DMS114 treated with DMSO at 0.1 percent for 48 hours (cell line): ENCODE measurements around the gene PLEKHA1.

Experiments used
- DNase-seq: peaks from one replicate; lab custom pipeline; 2025; ENCODE audit not compliant: unreplicated experiment; lab: John Stamatoyannopoulos, UW

Gene PLEKHA1

DNA sequence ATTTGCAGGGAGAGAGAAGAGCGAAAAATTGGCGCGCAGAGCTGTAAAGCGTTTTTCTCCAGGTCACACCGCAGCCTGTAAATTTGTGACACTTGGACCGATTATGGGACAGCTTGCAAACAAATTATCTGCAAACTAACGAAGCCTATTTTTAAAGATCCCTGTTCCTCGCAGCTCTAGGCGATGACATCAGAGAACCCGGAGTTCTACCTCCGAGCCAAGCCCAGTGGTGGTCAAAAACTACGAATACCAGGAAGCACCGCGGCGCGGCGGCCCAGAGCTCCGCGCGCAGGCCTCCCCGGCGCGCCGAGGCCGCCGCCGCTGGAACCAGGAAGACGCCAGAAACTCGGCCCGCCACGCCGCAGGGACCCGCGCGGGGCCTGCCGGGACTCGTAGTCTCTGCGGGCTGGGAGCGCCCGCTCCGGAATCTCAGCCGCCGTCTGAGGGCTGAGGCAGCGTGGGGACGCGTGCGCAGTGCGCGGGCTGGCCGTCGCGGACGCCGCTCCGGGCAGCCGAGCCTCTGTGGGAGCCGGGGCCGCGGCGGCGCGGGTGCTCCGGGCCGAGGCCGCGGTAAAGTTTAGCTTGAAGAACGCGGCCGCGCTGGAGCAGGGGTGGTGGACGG is at the start of gene PLEKHA1:
PLEKHA1 (plus strand) TSS at position 472 of the 622 bp plus-strand sequence. CDS start 18,493 bp downstream, outside the sequence.
- DNase-seq: peak; percentile 93

DNA sequence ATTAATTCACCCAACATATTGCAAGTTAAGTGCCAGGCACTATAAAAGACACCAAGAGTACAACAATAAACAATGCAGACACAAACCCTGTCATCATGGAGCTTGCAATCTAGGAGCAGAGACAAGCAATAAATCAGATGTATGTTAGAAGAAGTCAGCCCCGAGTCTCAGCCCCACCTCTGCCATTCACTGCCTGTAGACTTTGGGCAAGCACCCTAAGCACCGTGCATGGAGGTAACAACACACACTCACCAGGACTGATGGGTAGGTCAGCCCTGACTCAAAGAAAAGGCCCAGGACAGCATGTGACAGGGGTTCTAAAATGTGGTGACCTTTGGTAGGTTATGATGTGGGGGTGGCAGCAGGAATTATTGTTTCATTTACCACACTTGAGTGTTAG is 49.3 kb upstream of the PLEKHA1 start:
- no peak for DNase-seq

DNA sequence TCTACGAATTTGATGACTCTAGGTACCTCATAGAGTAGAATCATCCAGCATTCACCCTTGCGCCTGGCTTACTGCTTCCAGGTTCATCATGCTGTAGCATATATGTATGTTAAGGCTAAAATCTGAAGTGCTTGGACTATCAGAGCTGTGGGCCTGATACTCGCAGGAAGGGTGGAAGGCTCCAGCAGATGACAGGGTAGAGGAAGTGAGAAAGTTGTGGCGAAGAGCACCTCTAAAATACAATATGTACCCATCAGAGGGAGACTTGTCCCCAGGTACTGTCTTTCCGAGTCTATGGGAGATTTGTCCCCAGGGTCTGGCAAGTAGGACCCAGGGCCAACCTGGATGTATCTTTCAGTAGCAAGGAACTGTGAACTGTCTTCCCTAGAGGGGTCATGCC is 48.1 kb upstream of the PLEKHA1 start:
- no peak for DNase-seq

DNA sequence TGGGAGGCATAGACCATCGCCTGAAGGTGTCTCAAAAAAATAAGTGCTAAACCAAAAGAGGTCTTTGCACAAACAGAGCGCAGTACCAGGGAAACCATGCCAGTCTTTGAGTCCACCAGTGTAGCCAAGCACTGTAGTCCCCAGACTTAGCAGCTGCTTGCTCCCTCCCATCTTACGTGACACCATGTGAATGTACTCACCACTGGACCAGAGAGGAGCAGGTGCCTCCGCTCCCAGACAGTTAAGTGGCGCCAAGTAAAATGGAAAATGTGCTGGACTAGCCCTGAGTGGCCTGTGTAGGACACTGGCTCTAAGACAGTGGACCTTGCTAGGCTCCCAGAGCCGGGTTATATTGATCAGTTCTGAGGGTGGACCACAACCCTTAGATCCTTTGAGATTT is 47.7 kb upstream of the PLEKHA1 start:
- no peak for DNase-seq

DNA sequence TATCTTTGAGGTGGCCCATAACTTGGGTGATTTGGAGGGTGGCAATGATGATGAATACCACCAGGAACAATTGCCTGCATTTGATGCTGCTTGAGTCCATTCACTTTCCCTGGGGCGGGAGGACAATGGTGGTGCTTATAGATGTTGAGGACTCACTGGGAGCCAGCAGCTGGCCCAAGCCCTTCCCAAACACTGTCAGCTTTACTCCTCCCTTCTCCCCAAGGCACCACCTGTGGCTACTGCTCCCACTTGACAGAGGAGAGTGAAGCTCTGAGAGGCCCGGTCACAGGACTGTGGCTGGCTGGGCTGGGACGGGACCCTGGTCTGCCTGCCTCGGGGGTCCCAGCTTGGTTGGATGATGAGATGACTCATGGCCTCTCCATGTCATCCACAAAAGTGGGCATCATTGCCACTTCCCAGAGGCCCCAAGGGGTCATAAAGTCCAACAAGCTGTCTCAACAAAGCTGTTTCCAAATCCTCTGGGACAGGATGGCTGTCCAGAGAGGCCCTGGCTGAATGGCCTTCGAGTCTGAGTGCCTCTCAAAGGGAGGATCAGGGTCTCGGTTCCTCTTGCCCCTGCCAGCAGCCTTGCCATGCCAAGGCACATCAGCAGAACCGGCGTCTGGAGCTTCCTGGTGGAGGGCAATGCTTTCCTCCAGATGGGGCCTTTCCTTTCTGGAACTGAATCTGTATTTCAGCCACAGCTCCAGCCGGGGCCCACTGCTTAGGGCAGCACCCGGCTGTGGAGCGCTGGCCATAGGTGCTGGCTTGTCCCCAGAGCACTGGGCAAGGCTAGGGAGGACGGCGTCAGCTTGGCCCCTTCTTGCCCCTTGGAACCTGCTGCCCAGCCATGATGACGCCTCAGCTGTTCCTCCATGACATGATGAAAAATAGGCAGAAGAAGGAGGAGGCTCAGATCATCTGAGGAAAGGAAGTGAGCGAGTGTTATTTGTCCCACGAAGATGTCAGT is 47.0 kb upstream of the PLEKHA1 start:
- DNase-seq: no peak

DNA sequence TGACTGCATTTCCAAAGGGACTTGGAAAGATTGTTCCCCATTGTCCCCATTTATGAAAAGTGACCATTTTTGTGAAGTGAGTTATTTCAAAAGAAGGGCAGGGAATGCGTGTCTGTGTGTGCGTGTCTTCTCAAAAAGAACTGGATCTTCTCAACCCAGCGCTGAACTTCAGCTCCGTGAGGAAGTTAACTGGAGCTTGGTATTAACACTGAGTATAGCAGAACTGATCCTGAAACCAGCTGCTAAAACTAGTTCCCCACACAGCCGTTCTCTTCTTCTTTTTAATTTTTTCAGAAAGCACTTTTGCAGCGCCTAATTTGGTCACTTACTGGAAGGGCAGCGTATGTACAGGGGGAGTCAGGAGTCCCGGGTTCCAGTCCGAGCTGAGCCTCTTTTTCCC is 45.8 kb upstream of the PLEKHA1 start:
- DNase-seq: no peak

DNA sequence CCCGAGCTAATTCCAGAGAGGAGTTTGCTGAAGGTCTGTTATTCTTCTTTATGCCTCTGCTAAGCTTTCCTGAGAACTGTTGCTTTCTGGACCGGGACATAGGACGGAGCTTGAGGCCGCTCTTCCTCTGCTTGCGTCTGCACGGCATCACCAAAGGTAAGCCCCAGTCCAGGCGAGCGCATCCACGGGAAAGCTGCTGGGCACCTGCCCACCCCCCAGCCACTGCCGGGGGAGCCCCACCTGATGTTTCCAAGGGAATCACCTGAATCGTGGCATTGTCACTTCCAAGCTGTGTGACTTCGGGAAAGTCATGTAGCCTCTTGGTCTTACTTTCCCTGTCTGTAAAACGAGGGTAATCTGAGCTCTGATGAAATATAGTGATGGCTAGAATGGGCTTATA is 45.1 kb upstream of the PLEKHA1 start:
- DNase-seq: no peak

DNA sequence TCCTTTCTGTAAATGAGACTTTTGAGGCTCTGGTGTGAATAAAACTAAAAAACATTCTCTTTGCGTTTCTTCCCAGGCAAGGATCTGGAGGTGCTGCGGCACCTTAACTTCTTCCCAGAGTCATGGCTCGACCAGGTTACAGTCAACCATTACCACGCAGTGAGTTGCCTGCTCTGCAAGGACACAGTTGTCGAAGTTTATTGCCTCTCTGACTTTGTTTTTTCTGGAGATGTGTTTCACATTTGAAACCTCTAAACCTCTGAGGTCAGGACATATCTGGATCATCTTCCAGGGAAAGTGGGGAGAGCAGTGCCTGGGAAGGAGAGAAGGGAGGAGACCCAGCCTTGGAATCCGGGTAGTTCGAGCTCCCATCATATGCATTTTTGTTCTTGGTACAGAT is 43.4 kb upstream of the PLEKHA1 start:
- DNase-seq: no peak

DNA sequence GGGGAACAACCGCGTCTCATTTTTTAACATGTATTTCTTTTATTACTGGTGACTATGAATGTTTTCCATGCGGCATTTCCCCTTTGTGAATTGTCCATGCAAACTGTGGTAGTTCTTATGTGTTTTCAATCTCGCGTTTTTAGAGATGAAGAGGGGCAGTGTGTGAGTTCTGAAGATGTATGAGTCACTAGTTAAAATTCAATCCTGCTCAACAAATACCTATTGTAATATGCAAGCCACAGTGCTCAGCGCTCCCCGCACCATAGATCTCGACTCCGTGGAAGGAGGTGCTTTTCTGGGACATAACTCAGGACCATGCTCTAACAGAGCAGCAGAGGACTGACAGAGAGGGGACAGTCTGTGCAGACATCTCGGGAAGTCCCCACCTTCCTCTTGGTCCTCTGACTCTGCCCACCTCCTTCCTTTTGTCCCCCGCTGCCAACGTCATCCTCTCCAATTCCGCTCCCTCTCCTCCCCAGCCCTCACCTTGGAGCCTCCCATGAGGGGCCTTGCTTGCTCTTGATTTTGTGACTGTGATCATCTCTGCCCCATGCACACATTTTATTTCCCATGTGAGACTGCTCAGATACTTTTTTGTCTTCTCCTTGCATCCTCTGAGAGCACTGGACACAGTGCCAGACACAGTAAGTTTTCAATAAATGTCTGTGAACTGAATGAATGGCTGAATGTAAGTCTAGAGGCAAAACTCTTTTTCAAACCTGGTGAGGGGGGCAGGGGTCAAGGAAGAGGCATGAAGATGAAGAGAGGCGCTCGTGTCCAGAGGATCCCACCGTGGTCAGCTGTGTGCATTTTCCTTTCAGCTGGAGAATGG is 42.7 kb upstream of the PLEKHA1 start:
- no peak for DNase-seq

DNA sequence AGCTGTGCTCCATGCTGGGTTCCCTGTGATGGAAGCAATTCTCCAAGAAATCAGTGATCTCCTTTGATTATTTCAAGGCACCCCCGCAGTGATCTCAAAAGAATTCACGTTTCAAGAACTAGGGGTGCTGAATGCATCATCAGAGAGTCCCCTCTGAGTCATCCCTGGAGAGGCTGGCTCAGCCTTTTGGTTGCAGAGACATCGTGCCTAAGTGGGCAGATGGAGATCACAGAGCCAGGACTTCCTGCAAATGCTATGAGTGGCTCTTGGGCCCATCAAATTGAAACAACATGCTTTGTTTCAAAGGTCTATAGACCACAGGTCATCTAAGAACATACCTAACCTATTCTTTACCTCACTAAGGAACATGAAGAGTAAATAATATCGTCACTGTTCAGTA is 41.5 kb upstream of the PLEKHA1 start:
- no peak for DNase-seq

DNA sequence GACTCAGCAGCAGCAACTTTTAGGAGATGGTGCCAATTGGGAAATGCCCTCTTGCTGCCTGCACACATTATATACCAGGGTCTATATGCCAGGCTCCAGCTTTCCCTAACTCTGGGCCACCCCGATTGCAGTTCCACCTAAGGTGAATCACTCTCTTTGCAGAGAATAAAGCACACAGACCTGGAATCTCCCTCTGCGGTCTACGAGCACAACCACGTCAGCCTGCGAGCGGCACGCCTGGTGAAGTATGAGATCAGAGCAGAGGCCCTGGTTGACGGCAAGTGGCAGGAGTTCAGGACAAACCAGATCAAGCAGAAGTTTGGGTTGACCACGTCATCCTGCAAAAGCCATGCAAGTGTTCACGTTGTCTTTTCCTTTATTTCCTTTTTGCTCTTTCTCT is 38.2 kb upstream of the PLEKHA1 start:
- DNase-seq: no peak

DNA sequence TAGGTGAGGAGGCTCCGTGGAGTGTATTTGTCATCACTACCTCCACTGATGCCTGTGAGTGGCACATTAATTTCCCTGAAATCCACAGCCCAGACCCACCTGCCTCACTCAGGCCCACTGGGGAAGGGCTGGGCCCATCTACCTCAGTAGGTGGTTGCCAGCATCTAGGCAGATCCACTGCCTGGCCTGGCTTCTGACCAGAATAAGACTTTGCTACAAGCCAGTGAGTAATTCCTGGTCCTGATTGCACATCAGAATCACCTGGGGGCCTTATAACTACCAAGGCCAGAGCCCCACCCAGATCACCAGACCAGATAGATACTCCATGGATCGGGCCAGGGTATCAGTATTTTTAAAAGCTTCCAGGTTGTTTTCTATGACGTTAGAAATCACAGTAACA is 37.5 kb upstream of the PLEKHA1 start:
- DNase-seq: no peak

DNA sequence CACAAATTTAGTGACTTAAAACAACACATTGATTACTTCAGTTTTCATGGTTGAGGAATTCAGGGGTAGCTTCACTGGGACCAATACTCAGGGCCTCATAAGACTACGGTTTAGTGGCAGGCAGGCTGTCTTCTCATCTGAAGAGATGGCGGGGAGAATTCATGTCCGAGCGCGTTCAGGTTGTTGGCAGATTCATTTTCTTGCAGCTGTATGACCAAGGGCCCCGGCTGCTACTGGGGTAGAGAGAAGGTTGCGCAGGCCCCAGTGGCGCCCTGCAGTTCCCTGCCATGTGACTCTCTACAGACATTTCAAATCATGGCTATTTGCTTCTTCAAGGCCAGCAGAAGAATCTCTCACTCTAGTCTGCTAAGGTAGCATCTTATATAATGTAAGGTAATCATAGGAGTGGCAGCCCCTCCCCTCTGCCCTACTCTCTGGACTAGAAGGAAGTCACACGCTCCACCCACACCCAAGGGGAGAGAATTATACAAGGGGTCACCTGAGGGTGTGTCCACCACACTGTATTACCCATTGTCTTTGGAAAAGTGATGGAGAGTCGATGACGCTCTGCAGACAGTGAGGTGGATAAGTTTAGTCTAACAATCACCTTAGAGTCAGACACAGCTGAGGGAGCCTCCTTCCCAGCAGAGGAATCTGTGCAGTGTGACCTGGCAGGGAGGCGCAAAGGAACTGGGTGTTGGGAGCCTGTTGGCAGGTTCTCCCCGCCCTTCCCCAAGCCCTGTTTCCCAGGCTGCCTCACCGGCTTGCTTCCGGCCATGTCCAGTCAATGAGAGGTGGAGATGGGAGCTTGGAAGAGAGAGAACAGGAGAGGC is 35.7 kb upstream of the PLEKHA1 start:
- DNase-seq: no peak

DNA sequence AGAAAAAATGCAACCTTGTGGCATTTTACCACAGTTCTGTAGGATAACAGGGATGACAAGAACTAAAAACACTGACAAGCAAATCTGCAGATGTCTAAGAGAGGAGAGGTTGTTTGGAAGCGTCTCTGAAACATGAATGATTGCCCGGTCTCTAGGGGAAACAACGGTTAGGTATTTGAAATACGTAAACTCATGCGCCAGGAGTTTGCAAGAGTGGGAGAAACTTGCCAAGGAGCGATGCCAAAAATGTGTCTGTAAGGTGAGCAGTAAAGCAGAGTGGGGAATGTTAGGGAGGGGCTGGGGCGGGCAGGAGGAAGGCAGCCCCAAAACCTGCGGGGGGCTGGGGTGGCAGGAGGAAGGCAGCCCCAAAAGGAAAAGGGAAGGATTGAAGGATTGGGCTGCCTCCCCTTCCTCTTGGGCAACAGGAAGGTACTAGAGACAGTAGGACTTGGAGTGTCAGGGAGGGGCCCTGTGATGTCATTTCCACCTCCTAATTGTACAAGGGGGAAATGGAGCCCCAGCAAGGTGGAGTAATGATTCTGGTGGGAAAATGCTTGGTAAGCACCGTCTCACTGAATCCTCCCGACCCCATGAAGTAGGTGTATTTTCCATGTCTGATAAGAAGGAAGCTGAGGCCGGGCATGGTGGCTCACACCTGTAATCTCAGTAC is 33.2 kb upstream of the PLEKHA1 start:
- DNase-seq: no peak

DNA sequence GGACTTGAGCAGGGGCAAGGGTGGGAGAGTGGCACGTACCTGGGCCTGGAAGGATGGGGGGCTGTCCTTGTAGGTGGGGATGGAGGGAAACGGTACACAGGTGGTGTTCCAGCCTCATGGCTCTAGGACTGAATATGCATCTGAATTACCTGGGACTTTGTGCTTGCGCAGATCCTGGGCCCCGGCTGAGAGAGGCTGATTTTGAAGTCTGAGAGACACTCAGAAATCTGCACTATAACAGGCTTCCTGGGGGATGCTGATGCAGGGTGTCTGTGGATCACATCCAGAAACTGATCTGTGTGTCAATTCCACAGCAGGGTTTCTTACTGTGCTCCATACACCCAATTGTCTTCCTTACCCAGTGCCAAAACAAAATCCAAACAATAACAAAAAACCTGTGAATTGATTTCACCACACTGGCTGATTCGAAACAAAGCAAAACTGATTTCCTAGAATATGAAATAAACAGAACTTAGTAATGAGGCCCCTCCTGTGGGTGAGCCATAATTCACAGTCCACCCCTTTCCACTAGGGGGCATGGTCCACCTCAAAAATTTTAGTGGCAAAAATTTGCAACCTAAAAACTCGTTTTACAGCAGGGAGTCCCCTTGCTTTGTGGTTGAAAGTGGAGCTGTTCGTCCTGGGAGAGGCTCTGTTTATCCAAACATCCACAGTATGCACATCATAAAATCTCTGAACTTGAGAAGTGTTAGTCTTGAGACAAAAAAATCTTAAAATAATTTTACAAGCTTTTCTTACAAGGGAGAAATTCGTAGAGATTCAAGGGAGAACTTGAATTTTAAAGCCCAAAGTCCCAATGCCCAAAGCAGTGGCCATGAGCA is 32.0 kb upstream of the PLEKHA1 start:
- DNase-seq: peak; percentile 36

DNA sequence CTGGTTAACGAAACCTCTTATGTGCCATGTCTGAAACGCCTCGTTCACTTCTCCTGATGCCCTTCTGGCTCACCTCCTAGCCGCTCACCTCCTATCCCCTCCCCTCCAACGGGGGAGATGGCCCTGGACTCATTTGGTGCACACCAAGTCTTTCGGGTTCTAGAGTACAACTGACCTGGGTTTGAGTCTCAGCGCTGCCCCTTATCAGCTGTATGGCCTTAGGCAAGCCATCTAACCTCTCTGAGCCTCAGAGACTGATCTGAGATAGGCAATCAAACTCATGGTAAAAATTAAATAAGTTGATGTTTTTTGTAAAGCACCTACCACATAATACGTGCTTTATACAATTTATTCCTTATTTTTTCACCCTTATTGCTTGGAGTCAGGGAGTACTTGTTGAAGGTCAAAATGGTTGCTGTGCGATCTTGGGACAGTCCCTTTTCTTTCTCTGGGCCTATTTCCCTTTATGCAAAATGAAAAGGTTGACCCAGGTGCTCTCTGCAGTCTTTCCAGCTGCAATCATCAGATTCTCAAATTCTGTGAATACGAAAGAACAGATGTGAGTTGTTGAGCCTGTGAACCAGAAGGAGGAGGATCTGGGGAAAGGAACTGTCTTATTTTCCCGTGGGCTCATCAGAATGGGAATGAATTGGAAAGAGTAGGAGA is 31.2 kb upstream of the PLEKHA1 start:
- DNase-seq: no peak

DNA sequence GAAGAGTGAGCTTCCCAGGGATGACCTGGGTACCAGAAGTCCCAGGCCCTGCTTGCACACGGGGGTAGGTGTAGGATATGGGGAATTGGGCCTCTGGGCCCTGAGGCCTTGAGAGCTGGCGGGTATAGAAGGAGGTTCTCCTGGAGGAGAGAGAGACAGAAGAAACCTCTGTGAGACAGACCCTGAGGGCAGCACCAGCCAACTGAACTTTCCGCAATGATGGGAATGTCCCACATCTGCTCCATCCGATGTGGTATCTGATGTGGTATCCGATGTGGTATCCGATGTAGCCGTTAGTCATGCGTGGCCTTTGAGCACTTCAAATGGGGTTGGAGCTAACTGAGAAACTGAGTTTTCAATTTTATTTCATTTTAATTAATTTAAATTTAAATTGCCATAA is 30.6 kb upstream of the PLEKHA1 start:
- no peak for DNase-seq

DNA sequence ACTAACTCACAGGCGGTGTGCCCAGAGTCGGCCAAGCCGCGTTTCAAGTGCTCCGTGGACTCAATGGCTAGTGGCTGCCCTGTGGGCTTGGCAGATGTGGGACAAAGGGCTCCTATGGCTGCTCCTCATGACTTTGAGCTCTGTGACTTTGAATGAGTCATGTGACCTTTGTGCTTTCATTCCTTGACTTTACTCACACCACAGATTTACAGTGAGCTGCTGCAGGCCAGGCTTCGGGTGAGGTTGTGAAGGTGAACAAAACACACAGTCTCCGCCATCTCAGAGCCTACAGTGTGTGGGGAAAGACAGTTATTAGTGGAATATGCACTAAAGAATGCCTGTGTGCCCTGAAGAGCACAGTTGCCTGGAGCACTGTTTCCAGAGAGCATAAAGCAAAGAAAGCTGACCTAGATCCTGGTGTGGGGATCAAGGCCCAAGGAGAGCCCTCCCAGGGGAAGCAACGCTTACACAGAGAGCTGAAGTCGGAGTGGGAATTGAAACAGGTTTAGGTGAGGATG is 29.7 kb upstream of the PLEKHA1 start:
- no peak for DNase-seq
